ACC112 (cell line): Measurements from ENCODE around the gene TLL1.

Source experiments
- H2AFZ ChIP-seq: fragments of 200-600 bp; sonication (generic); one replicate; pipeline ENCODE4 v1.6.0; 2017; ENCODE audit warnings: antibody characterized with exemption, low read length; ENCODE audit not compliant: unreplicated experiment
- H3K27ac ChIP-seq: fragments of 200-600 bp; sonication (generic); 2 replicates; pipeline ENCODE4 v1.5.1; 2014; ENCODE audit warnings: low read depth, mild to moderate bottlenecking, antibody characterized with exemption, low read length, moderate library complexity
- H3K27me3 ChIP-seq: fragments of 200-600 bp; sonication (generic); 2 replicates; pipeline ENCODE4 v1.6.1; 2014; ENCODE audit warnings: mild to moderate bottlenecking, antibody characterized with exemption, low read length, moderate library complexity, mixed read lengths; ENCODE audit not compliant: insufficient read depth
- H3K36me3 ChIP-seq: fragments of 200-600 bp; sonication (generic); 2 replicates; pipeline ENCODE4 v1.6.1; 2016; ENCODE audit warnings: mild to moderate bottlenecking, antibody characterized with exemption, low read length, moderate library complexity, mixed read lengths; ENCODE audit not compliant: insufficient read depth
- H3K4me1 ChIP-seq: fragments of 200-600 bp; sonication (generic); one replicate; pipeline ENCODE4 v1.6.1; 2016; ENCODE audit warnings: low read length, mixed read lengths; ENCODE audit not compliant: insufficient read depth, unreplicated experiment, control insufficient read depth
- H3K4me3 ChIP-seq: fragments of 200-600 bp; sonication (generic); 2 replicates; pipeline ENCODE4 v1.5.1; 2014; ENCODE audit warnings: mild to moderate bottlenecking, low read depth, low read length
- H3K79me2 ChIP-seq: fragments of 200-600 bp; sonication (generic); one replicate; pipeline ENCODE4 v1.6.0; 2016; ENCODE audit warnings: low read length; ENCODE audit not compliant: control insufficient read depth, unreplicated experiment, insufficient read depth

Gene TLL1

GRCh38 chr4:165929662-165930061 lies 56.6 kb downstream of the TLL1 start:
- Histone ChIP-seq H3K4me3 (no peak overlapping the region), H3K27ac (no peak overlapping the region), H2AFZ (no peak overlapping the region), H3K4me1 (no peaks in the 10 kb centered on the region), H3K79me2 (no peaks in the 10 kb centered on the region), H3K36me3 (no peaks in the 10 kb centered on the region), H3K27me3 (peaks cover 17% of the 10 kb centered on the region)

GRCh38 chr4:165931741-165932140 lies 58.7 kb downstream of the TLL1 start:
- H2AFZ ChIP-seq: no peak overlapping the region
- H3K4me1 ChIP-seq: no peaks in the 10 kb centered on the region
- no peaks in the 10 kb centered on the region for H3K36me3 ChIP-seq
- H3K4me3 ChIP-seq: no peak overlapping the region
- H3K27ac ChIP-seq: no peak overlapping the region
- no peaks in the 10 kb centered on the region for H3K79me2 ChIP-seq
- H3K27me3 ChIP-seq: peaks cover 9% of the 10 kb centered on the region

DNA sequence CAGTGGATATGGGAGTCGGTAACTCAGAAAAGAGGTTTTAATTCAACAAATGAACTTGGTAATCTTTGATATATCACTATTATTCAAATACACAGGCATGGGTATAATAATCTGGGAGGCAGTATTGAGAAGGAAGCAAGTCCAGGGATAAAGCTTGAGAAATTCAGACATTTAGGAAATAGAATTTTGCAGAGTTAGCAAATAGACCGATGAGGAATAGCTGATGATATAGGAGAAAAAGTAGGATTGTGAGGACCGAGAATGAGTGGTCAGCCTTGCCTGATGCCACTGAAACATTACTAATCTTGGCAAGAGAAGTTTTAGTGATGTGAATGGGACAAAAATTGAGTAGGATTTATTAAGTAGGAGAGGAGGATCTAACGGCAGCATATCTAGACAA lies 71.9 kb downstream of the TLL1 start:
- Histone ChIP-seq H3K27me3 (peaks cover 8% of the 10 kb centered on the region), H3K79me2 (no peaks in the 10 kb centered on the region), H3K4me3 (no peak overlapping the region), H2AFZ (no peak overlapping the region), H3K27ac (no peak overlapping the region), H3K4me1 (no peaks in the 10 kb centered on the region), H3K36me3 (no peaks in the 10 kb centered on the region)

DNA sequence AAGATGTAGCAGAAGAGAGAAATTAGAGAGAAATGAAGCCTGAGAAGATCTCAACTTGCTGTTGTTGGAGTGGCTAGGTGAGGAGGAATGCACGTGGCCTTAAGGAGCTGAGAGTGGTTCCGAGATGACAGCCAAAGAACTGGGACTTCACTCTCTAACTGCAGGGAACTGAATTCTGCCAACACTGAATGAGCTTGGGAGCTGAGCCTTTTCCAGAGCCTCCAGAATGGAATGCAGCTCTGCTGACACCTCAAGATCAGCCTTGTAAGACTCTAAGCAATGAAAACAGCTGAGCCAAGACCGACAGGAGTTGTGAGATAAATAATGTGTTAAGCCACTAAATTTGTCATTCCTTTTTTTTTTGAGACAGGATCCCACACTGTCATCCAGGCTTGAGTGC lies 73.0 kb downstream of the TLL1 start:
- Histone ChIP-seq H3K36me3 (no peaks in the 10 kb centered on the region), H3K27me3 (peaks cover 8% of the 10 kb centered on the region), H3K79me2 (no peaks in the 10 kb centered on the region), H3K4me3 (no peak overlapping the region), H3K4me1 (no peaks in the 10 kb centered on the region), H2AFZ (no peak overlapping the region), H3K27ac (no peak overlapping the region)

DNA sequence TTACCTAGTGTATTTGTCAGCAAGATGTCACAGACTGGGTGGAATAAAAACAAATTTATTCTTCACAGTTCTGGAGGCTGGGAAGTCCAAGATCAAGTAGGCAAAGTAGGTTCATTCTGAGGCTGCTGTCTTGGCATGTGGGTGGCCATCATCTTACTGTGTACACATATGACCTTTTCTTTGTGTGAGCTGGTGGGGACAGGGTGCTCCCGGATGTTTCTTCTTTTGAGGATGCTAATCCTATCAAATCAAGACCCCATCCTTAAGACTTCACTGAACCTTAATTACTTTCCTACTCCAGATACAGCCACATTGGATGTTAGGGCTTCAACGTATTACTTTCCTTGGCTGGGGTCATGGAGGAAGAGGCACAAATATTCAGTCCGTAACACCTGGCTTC lies 74.0 kb downstream of the TLL1 start:
- H3K4me1 ChIP-seq: no peaks in the 10 kb centered on the region
- H3K27ac ChIP-seq: no peak overlapping the region
- H3K27me3 ChIP-seq: peaks cover 8% of the 10 kb centered on the region
- no peak overlapping the region for H2AFZ ChIP-seq
- no peaks in the 10 kb centered on the region for H3K36me3 ChIP-seq
- no peak overlapping the region for H3K4me3 ChIP-seq
- H3K79me2 ChIP-seq: no peaks in the 10 kb centered on the region

GRCh38 chr4:165953181-165953580 lies 80.1 kb downstream of the TLL1 start:
- Histone ChIP-seq H3K4me1 (no peaks in the 10 kb centered on the region), H3K4me3 (no peak overlapping the region), H3K27ac (no peak overlapping the region), H3K36me3 (no peaks in the 10 kb centered on the region), H3K79me2 (no peaks in the 10 kb centered on the region), H3K27me3 (no peaks in the 10 kb centered on the region), H2AFZ (no peak overlapping the region)

- no peak overlapping the region for H2AFZ ChIP-seq
- H3K27ac ChIP-seq: no peak overlapping the region
- no peaks in the 10 kb centered on the region for H3K79me2 ChIP-seq
- no peak overlapping the region for H3K4me3 ChIP-seq
- no peaks in the 10 kb centered on the region for H3K4me1 ChIP-seq
- no peaks in the 10 kb centered on the region for H3K36me3 ChIP-seq
- H3K27me3 ChIP-seq: no peaks in the 10 kb centered on the region; the same call in 1 of the 2 replicates
Observed at GRCh38 chr4:165963621-165964020, 90.6 kb downstream of the TLL1 start.

DNA sequence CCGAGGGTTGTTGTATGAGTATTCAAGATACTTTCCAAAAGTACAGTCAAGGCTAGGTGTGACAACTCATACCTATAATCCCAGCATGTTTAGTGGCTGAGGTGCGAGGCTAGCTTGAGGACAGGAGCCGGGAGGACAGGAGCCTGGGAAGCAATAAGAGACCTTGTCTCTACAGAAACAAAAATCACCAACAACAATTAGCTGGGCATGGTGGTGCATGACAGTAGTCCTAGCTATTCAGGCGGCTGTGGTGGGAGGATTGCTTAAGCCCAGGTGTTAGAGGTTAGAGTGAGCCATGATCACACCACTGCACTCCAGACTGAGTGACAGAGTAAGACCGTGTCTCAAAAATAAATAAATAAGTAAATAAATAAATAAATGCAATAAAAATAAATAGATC lies 91.6 kb downstream of the TLL1 start:
- Histone ChIP-seq H3K79me2 (no peaks in the 10 kb centered on the region), H3K4me1 (no peaks in the 10 kb centered on the region), H3K36me3 (no peaks in the 10 kb centered on the region), H3K4me3 (no peak overlapping the region), H3K27me3 (no peaks in the 10 kb centered on the region; the same call in 1 of the 2 replicates), H3K27ac (no peak overlapping the region), H2AFZ (no peak overlapping the region)

DNA sequence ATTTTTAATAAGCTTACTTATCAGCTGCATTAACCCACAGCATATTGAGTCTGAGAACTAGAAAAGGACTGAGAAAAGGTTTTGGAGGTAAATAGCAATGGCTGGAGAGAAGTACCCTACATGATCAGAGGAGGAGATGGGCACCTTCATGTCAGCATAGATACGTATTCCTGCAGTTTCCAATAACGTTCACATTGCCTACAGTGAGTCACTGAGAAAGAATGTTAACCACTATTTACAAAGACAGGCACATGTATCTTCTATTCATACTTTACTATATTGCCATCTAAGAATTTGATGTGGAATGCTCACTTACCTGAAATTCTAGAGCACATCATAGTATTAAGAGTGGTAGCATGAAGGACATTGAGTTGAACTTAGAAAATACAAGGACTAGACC lies 92.5 kb downstream of the TLL1 start:
- no peaks in the 10 kb centered on the region; the same call in 1 of the 2 replicates for H3K27me3 ChIP-seq
- H3K36me3 ChIP-seq: no peaks in the 10 kb centered on the region
- H3K27ac ChIP-seq: no peak overlapping the region

GRCh38 chr4:165966833-165967232 lies 93.8 kb downstream of the TLL1 start:
- Histone ChIP-seq H3K36me3 (no peaks in the 10 kb centered on the region), H3K27me3 (no peaks in the 10 kb centered on the region), H3K27ac (no peak overlapping the region)

More for the DNA sequence above, 92.5 kb downstream of the TLL1 start:
- H3K79me2 ChIP-seq: no peaks in the 10 kb centered on the region
- no peak overlapping the region for H2AFZ ChIP-seq
- H3K4me3 ChIP-seq: no peak overlapping the region
- H3K4me1 ChIP-seq: no peaks in the 10 kb centered on the region

DNA sequence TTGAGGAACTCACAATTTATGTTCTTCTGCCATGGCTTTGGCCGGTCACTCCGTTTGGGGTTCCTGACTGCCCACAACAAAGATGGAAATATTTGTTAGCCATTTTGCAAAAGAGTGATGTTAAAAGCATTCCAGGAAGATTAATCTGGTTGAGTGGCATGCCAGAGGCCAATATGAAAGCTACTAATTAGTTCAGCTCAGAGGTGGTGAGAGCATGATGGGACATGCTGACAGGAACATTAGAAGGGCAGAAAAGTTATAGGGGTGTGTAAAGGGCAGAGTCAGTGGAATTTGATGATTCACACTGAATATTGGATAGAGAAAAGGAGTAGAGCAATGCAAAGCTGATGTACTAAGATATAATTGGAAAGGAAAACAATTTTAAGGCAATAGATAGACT lies 94.4 kb downstream of the TLL1 start:
- Histone ChIP-seq H3K79me2 (no peaks in the 10 kb centered on the region), H3K4me1 (no peaks in the 10 kb centered on the region), H3K36me3 (no peaks in the 10 kb centered on the region), H3K27me3 (no peaks in the 10 kb centered on the region), H3K27ac (no peak overlapping the region), H3K4me3 (no peak overlapping the region), H2AFZ (no peak overlapping the region)

More at GRCh38 chr4:165966833-165967232, 93.8 kb downstream of the TLL1 start:
- Histone ChIP-seq H3K79me2 (no peaks in the 10 kb centered on the region), H2AFZ (no peak overlapping the region), H3K4me3 (no peak overlapping the region), H3K4me1 (no peaks in the 10 kb centered on the region)
